ENCODE results near the gene STOX1. TPM values are rescaled to one million over a fixed set of nuclear protein-coding genes. Genes with fewer than 3 reads are reported as not detected.

Gene STOX1
- total RNA-seq, 1 experiment from 2014 or later, result 5.8 TPM

- Histone ChIP-seq H3K4me3 (ENCODE audit: low read depth in 2 of 2, low read length in 2 of 2) (no peak overlapping the region), H3K36me3 (ENCODE audit: control insufficient read depth, insufficient read depth, low read length) (no peaks in the 10 kb centered on the region), H3K4me1 (ENCODE audit: control insufficient read depth, insufficient read depth, low read length) (no peaks in the 10 kb centered on the region), H3K27me3 (ENCODE audit: control insufficient read depth, insufficient read depth, low read length) (no peaks in the 10 kb centered on the region), H3K9me3 (ENCODE audit: control insufficient read depth, insufficient read depth, low read depth, low read length) (no peaks in the 10 kb centered on the region), H3K27ac (ENCODE audit: low read length) (no peak overlapping the region)
- CTCF ChIA-PET, result interaction anchor here (0.6 kb wide), 1 partner anchor 73 kb away, joined by 5 read pairs; no protein-coding TSS in a partner anchor
- intact Hi-C loops (cut with micrococcal nuclease; ENCODE audit: unreplicated experiment) (no loop called here), in situ Hi-C loops (cut with HindIII; ENCODE audit: low pct_unique_long_range_greater_than_20kb, low sequenced_read_pairs) (no loop called here)
- no TSS peak for BruUV-seq (replicated peaks)
- TF ChIP-seq TCF7L2 (IDR thresholded peaks at IDR 0.05; ENCODE audit: low read depth, low read length), result no peak
- TF ChIP-seq, protein P1, sequence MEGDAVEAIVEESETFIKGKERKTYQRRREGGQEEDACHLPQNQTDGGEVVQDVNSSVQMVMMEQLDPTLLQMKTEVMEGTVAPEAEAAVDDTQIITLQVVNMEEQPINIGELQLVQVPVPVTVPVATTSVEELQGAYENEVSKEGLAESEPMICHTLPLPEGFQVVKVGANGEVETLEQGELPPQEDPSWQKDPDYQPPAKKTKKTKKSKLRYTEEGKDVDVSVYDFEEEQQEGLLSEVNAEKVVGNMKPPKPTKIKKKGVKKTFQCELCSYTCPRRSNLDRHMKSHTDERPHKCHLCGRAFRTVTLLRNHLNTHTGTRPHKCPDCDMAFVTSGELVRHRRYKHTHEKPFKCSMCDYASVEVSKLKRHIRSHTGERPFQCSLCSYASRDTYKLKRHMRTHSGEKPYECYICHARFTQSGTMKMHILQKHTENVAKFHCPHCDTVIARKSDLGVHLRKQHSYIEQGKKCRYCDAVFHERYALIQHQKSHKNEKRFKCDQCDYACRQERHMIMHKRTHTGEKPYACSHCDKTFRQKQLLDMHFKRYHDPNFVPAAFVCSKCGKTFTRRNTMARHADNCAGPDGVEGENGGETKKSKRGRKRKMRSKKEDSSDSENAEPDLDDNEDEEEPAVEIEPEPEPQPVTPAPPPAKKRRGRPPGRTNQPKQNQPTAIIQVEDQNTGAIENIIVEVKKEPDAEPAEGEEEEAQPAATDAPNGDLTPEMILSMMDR (IDR thresholded peaks at IDR 0.05), result no peak
- no peak for TF ChIP-seq REST (IDR thresholded peaks at IDR 0.05; ENCODE audit: insufficient read depth in 1 of 2, low read depth in 2 of 2, low read length in 1 of 2)
- no peak for TF ChIP-seq POLR2AphosphoS5 (IDR thresholded peaks at IDR 0.05; ENCODE audit: low read depth, low read length)
- no peak for TF ChIP-seq SIN3A (IDR thresholded peaks at IDR 0.05; ENCODE audit: borderline replicate concordance, insufficient read depth, low read depth, low read length)
- ATAC-seq (no peak), DNase-seq (ENCODE audit: low read depth, low spot score) (no peak)
- POLR2A ChIA-PET, result interaction anchor here (0.6 kb wide), 1 partner anchor 410 kb away, joined by 3 read pairs; no protein-coding TSS in a partner anchor
Observed at GRCh38 chr10:68878496-68878895, 51.2 kb downstream of the STOX1 start.

DNA sequence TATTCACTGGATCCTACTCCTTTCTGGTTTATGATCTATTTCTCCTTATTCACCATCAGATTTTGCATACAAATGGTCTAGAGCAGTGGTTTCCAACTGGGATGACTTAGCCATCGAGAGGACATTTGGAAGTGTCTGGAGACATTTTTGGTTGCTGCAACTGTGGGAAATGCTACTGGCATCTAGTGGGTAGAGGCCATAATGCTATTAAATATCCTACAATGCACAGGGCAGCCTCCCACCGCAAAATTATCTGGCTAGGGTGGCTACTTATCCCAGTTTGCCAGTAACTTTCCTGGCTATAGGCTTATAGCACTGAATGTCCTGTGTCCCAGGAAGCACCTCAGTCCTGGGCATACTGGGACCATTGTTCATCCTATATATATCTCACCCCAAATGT is 52.3 kb downstream of the STOX1 start:
- intact Hi-C loops (cut with micrococcal nuclease; ENCODE audit: unreplicated experiment), result loop anchor here (5.0 kb wide), 1 partner anchor 67 kb away; no protein-coding TSS in a partner anchor
- in situ Hi-C loops (cut with HindIII; ENCODE audit: low pct_unique_long_range_greater_than_20kb, low sequenced_read_pairs), result no loop called here
- DNase-seq (ENCODE audit: low read depth, low spot score) (no peak), ATAC-seq (no peak)
- H3K27me3 ChIP-seq (ENCODE audit: control insufficient read depth, insufficient read depth, low read length), result no peaks in the 10 kb centered on the region
- CTCF ChIA-PET, result no interaction called here
- H3K27ac ChIP-seq (ENCODE audit: low read length), result no peak overlapping the region
- no peaks in the 10 kb centered on the region for H3K36me3 ChIP-seq (ENCODE audit: control insufficient read depth, insufficient read depth, low read length)
- H3K9me3 ChIP-seq (ENCODE audit: control insufficient read depth, insufficient read depth, low read depth, low read length), result no peaks in the 10 kb centered on the region
- no peak overlapping the region for H3K4me3 ChIP-seq (ENCODE audit: low read depth in 2 of 2, low read length in 2 of 2)
- TF ChIP-seq POLR2AphosphoS5 (IDR thresholded peaks at IDR 0.05; ENCODE audit: low read depth, low read length), result no peak
- TF ChIP-seq TCF7L2 (IDR thresholded peaks at IDR 0.05; ENCODE audit: low read depth, low read length), result no peak
- TF ChIP-seq REST (IDR thresholded peaks at IDR 0.05; ENCODE audit: insufficient read depth in 1 of 2, low read depth in 2 of 2, low read length in 1 of 2), result no peak
- TF ChIP-seq, protein P1 (IDR thresholded peaks at IDR 0.05), result no peak
- TF ChIP-seq SIN3A (IDR thresholded peaks at IDR 0.05; ENCODE audit: borderline replicate concordance, insufficient read depth, low read depth, low read length), result no peak
- no TSS peak for BruUV-seq (replicated peaks)
- H3K4me1 ChIP-seq (ENCODE audit: control insufficient read depth, insufficient read depth, low read length), result no peaks in the 10 kb centered on the region
- POLR2A ChIA-PET, result no interaction called here
